ENCODE measurements around the gene HNRNPUL2. TPM values are rescaled to one million over a fixed set of nuclear protein-coding genes. Genes with fewer than 3 reads are reported as not detected.

Gene HNRNPUL2
- polyA plus RNA-seq, 1 of the 3 experiments (the other 2 are of a cell fraction) = 33.5 TPM

GRCh38 chr11:62725646-62726045, 1.6 kb downstream of the HNRNPUL2 start:
- Histone ChIP-seq H3K9me2 (no peaks in the 10 kb centered on the region), H2AFZ (ENCODE audit: low read depth) (no peak overlapping the region), H3K9me3 (no peaks in the 10 kb centered on the region), H3K9ac (peak overlapping the region; percentile 88), H3K36me3 (replicated peaks in 1 of 2; ENCODE audit: control insufficient read depth in 1 of 2, insufficient read depth in 2 of 2, low read length in 1 of 2) (peaks cover 42 to 54% of the 10 kb centered on the region in 2 experiments), H3K27me3 (ENCODE audit: insufficient read depth) (no peaks in the 10 kb centered on the region), H3K27ac (ENCODE audit: low read depth in 2 of 2, low read length in 1 of 2) (peak overlapping the region; percentile 99; a peak in 3 of 4 replicates), H3K4me3 (ENCODE audit: low read depth in 2 of 2, low read length in 1 of 2) (peak overlapping the region; percentile 89 to 92), H3K4me1 (ENCODE audit: control insufficient read depth in 1 of 2, insufficient read depth in 2 of 2, low read depth in 1 of 2, low read length in 1 of 2) (peaks cover 12 to 21% of the 10 kb centered on the region in 2 experiments; a peak in 3 of 4 replicates), H4K20me1 (ENCODE audit: insufficient read depth) (peaks cover 36% of the 10 kb centered on the region), H3K79me2 (ENCODE audit: insufficient read depth) (peaks cover 84% of the 10 kb centered on the region), H3F3A (replicated peaks; ENCODE audit: insufficient read depth) (peaks cover 26% of the 10 kb centered on the region), H3K4me2 (peak overlapping the region; percentile 93)
- WGBS (ENCODE audit: low lambda C conversion rate) = under 1% methylated on average over 7 of the region's 7 CpGs
- POLR2A ChIA-PET = interaction anchor here (1.0 to 4.5 kb wide), 5 partner anchors 8 to 124 kb away, joined by 3 to 24 read pairs (median 5); partner anchors contain the start of gene MTA2
- TF ChIP-seq TAF1 (IDR thresholded peaks at IDR 0.05; ENCODE audit: borderline replicate concordance, low read depth, low read length) (no peak), TEAD4 (IDR thresholded peaks at IDR 0.05; ENCODE audit: borderline replicate concordance, insufficient read depth) (no peak), GATA2 (CRISPR knock-in tag; IDR thresholded peaks at IDR 0.05) (no peak), JUND (IDR thresholded peaks at IDR 0.05) (no peak), MXI1 (IDR thresholded peaks at IDR 0.05; ENCODE audit: low read depth, low read length) (no peak), PBX3 (IDR thresholded peaks at IDR 0.05) (no peak), GABPA (IDR thresholded peaks at IDR 0.05; ENCODE audit: low read depth) (no peak), NFIC (IDR thresholded peaks at IDR 0.05; ENCODE audit: borderline replicate concordance) (no peak), RXRA (IDR thresholded peaks at IDR 0.05; ENCODE audit: borderline replicate concordance, low read depth) (no peak), REST (IDR thresholded peaks at IDR 0.05; ENCODE audit: low read depth, low read length) (no peak), SMC3 (IDR thresholded peaks at IDR 0.05; ENCODE audit: low read depth, low read length) (no peak), NRF1 (IDR thresholded peaks at IDR 0.05; ENCODE audit: low read depth, low read length) (no peak), EP300 (IDR thresholded peaks at IDR 0.05; ENCODE audit: borderline replicate concordance in 1 of 2, low read depth in 1 of 2, low read length in 1 of 2) (no peak), ELF1 (IDR thresholded peaks at IDR 0.05) (no peak), RCOR1 (IDR thresholded peaks at IDR 0.05; ENCODE audit: low read length) (no peak), ZBTB33 (IDR thresholded peaks at IDR 0.05; ENCODE audit: borderline replicate concordance, low read depth) (no peak), CHD2 (IDR thresholded peaks at IDR 0.05; ENCODE audit: low read length, partially characterized antibody) (no peak)
- TF ChIP-seq, protein P1, sequence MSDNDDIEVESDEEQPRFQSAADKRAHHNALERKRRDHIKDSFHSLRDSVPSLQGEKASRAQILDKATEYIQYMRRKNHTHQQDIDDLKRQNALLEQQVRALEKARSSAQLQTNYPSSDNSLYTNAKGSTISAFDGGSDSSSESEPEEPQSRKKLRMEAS (IDR thresholded peaks at IDR 0.05; ENCODE audit: low read depth) = no peak
- TF ChIP-seq, protein P2, sequence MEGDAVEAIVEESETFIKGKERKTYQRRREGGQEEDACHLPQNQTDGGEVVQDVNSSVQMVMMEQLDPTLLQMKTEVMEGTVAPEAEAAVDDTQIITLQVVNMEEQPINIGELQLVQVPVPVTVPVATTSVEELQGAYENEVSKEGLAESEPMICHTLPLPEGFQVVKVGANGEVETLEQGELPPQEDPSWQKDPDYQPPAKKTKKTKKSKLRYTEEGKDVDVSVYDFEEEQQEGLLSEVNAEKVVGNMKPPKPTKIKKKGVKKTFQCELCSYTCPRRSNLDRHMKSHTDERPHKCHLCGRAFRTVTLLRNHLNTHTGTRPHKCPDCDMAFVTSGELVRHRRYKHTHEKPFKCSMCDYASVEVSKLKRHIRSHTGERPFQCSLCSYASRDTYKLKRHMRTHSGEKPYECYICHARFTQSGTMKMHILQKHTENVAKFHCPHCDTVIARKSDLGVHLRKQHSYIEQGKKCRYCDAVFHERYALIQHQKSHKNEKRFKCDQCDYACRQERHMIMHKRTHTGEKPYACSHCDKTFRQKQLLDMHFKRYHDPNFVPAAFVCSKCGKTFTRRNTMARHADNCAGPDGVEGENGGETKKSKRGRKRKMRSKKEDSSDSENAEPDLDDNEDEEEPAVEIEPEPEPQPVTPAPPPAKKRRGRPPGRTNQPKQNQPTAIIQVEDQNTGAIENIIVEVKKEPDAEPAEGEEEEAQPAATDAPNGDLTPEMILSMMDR (IDR thresholded peaks at IDR 0.05) = no peak
- DNase-seq = no peak
- CTCF ChIA-PET = interaction anchor here (0.7 to 2.3 kb wide), 5 partner anchors 19 to 61 kb away, joined by 3 to 9 read pairs (median 5); partner anchors contain the start of genes BSCL2 and TMEM179B

Data from SK-N-SH (cell line).